B cell (primary cell): ENCODE results near the gene TESMIN. TPM values are rescaled to one million over a fixed set of nuclear protein-coding genes. Genes with fewer than 3 reads are reported as not detected.

ENCODE experiments used
- ATAC-seq: fragments of 200-7000 bp; cut with Tn5 transposase; one replicate; pipeline ENCODE4 v1.10.0; 2021; ENCODE audit warnings: low read depth, mild to moderate bottlenecking, moderate number of reproducible peaks, moderate library complexity
- CTCF ChIA-PET: fragments of 350-600 bp; sonication (Branson Sonifier 250); formaldehyde crosslinking; loops from one replicate; lab custom pipeline; 2021; ENCODE audit warnings: antibody characterized with exemption, inconsistent platforms; lab: Charles Lee
- POLR2A ChIA-PET: fragments of 350-600 bp; sonication (Branson Sonifier 250); formaldehyde crosslinking; loops from one replicate; lab custom pipeline; 2021; ENCODE audit warnings: antibody characterized with exemption; lab: Charles Lee
- DNase-seq: peaks from one replicate; pipeline ENCODE4 v3.0.0; 2013
- H2AFZ ChIP-seq: 2 replicates; pipeline ENCODE4 v1.6.1; 2012; ENCODE audit warnings: mild to moderate bottlenecking, low read depth, low read length; ENCODE audit not compliant: insufficient read depth, poor library complexity, severe bottlenecking
- H3K27ac ChIP-seq, 2 donors: 1 replicate in 1 of 2; 2 replicates in 1 of 2; pipeline ENCODE4 v1.5.1; 2012 to 2013; ENCODE audit warnings: low read length in 2 of 2, mild to moderate bottlenecking in 2 of 2, moderate library complexity in 1 of 2
- H3K27me3 ChIP-seq, 4 experiments: fragments of 200-600 bp in 1 of 4; sonication (generic) in 1 of 4; replicated peaks in 1 of 4; 1 replicate in 2 of 4; 2 replicates in 2 of 4; pipeline versions ENCODE4 v1.6.1 to v1.7.0; 2013 to 2016; ENCODE audit warnings: low read length in 3 of 4, mild to moderate bottlenecking in 2 of 4, mixed read lengths in 1 of 4, moderate library complexity in 1 of 4; ENCODE audit not compliant: insufficient read depth in 4 of 4, control insufficient read depth in 3 of 4; ENCODE audit errors: control extremely low read depth in 1 of 4
- H3K36me3 ChIP-seq, 2 experiments: replicated peaks in 1 of 2; 1 replicate in 1 of 2; 2 replicates in 1 of 2; pipeline versions ENCODE4 v1.6.1 to v1.7.1; 2013; ENCODE audit warnings: low read length in 1 of 2; ENCODE audit not compliant: insufficient read depth in 2 of 2, control insufficient read depth in 1 of 2; ENCODE audit errors: control extremely low read depth in 1 of 2, extremely low read depth in 1 of 2
- H3K4me1 ChIP-seq, 2 donors: fragments of 200-600 bp in 1 of 2; sonication (generic) in 1 of 2; 1 replicate in 1 of 2; 2 replicates in 1 of 2; pipeline versions ENCODE4 v1.5.1 to v1.6.1; 2013 to 2017; ENCODE audit warnings: low read length in 2 of 2; ENCODE audit not compliant: control insufficient read depth in 2 of 2, insufficient read depth in 2 of 2
- H3K4me2 ChIP-seq: replicated peaks from 2 replicates; pipeline ENCODE3; 2012; ENCODE audit warnings: mild to moderate bottlenecking, low read depth, low read length; ENCODE audit not compliant: poor library complexity, severe bottlenecking
- H3K4me3 ChIP-seq, 5 experiments: fragments of 200-600 bp in 1 of 5; sonication (generic) in 1 of 5; 1 replicate in 3 of 5; 2 replicates in 2 of 5; pipeline versions ENCODE4 v1.5.1 to v1.7.0; 2011 to 2016; ENCODE audit warnings: low read length in 4 of 5, mild to moderate bottlenecking in 4 of 5, low read depth in 2 of 5, control low read depth in 1 of 5, moderate library complexity in 1 of 5; ENCODE audit not compliant: insufficient read depth in 1 of 5; ENCODE audit errors: control extremely low read depth in 1 of 5, extremely low read depth in 1 of 5
- H3K79me2 ChIP-seq: fragments of 200-600 bp; sonication (generic); one replicate; pipeline ENCODE4 v1.6.0; 2016; ENCODE audit warnings: low read length; ENCODE audit not compliant: control insufficient read depth, insufficient read depth
- H3K9ac ChIP-seq: fragments of 200-600 bp; sonication (generic); 2 replicates; pipeline ENCODE4 v1.6.1; 2017; ENCODE audit warnings: mild to moderate bottlenecking, low read length, moderate library complexity
- H3K9me3 ChIP-seq, 3 donors: one replicate each; pipeline versions ENCODE4 v1.6.1 to v1.7.1; 2013; ENCODE audit warnings: low read length in 2 of 3; ENCODE audit not compliant: control insufficient read depth in 2 of 3, insufficient read depth in 1 of 3; ENCODE audit errors: control extremely low read depth in 1 of 3
- H4K20me1 ChIP-seq: 2 replicates; pipeline ENCODE4 v1.6.0; 2012; ENCODE audit warnings: mild to moderate bottlenecking, low read length; ENCODE audit not compliant: insufficient read depth, control insufficient read depth, poor library complexity, severe bottlenecking
- H3K27ac Mint-ChIP-seq: one replicate; pipeline ENCODE4 v1.8.0; 2021; ENCODE audit warnings: mixed read lengths
- H3K27me3 Mint-ChIP-seq: one replicate; pipeline ENCODE4 v1.8.0; 2021; ENCODE audit warnings: mixed read lengths
- H3K4me1 Mint-ChIP-seq: one replicate; pipeline ENCODE4 v1.8.0; 2021; ENCODE audit warnings: mixed read lengths
- H3K4me3 Mint-ChIP-seq: one replicate; pipeline ENCODE4 v1.8.0; 2021; ENCODE audit warnings: mixed read lengths
- H3K9me3 Mint-ChIP-seq: one replicate; pipeline ENCODE4 v1.8.0; 2022; ENCODE audit warnings: mixed read lengths; ENCODE audit not compliant: insufficient read depth
- CTCF ChIP-seq: fragments of 200-600 bp; IDR thresholded peaks from one replicate; pipeline ENCODE4 v1.8.0; 2022; ENCODE audit warnings: antibody characterized with exemption, mild to moderate bottlenecking
- EZH2 ChIP-seq: IDR thresholded peaks from 2 replicates; pipeline ENCODE4 v1.6.1; 2012; ENCODE audit warnings: borderline replicate concordance, low read depth, mild to moderate bottlenecking, moderate library complexity, low read length; ENCODE audit not compliant: insufficient read depth, poor library complexity, severe bottlenecking
- WGBS: methylation state at CpG from one replicate; pipeline ENCODE4 v1.1.5; 2013; ENCODE audit warnings: missing lambda C conversion rate; ENCODE audit not compliant: insufficient coverage; 5-methylcytosine and 5-hydroxymethylcytosine counted together
- intact Hi-C: fragments of 100-400 bp; cut with micrococcal nuclease; formaldehyde crosslinking; loops from one replicate; pipeline ENCODE4 v1.10.0; 2022
- polyA minus RNA-seq: library from RNA; depleted of rRNA, polyadenylated mRNA; stranded (reverse); fragments of >200 nt; gene quantifications from 2 replicates; pipeline ENCODE4 v1.2.3, GENCODE V29; 2012
- polyA plus RNA-seq: library from polyadenylated mRNA; depleted of rRNA; stranded (reverse); fragments of >200 nt; gene quantifications from 2 replicates; pipeline ENCODE4 v1.2.3, GENCODE V29; 2012
- total RNA-seq, 2 donors: library from RNA; stranded (reverse); fragments of 120-200 nt in 1 of 2; gene quantifications; 1 replicate in 1 of 2; 2 replicates in 1 of 2; pipeline versions ENCODE4 v1.2.3 to v1.2.4, GENCODE V29; 2013 to 2022

TESMIN gene
- total RNA-seq (4.3 and 4.6 TPM in 2 replicates), polyA plus RNA-seq (0.79 and 3.2 TPM in 2 replicates), polyA minus RNA-seq (0.50 and 2.5 TPM in 2 replicates)
- total RNA-seq (2013): 0.98 TPM

GRCh38 chr11:68751331-68751856 lies at the start of gene TESMIN:
TSS of gene TESMIN (minus strand) at chr11:68751520. CDS start at chr11:68750660, 860 bp downstream.
- H3K4me3 ChIP-seq: peak within 1 kb of the TSS in 3 of 5 experiments; percentile 53 to 68 (median 62)
- H2AFZ ChIP-seq: peak within 1 kb of the TSS; percentile 80
- H3K9ac ChIP-seq: peak within 1 kb of the TSS; percentile 62
- POLR2A ChIA-PET: no interaction called here
- 2% methylated on average over 42 of the region's 42 CpGs for WGBS
- peaks cover 3 to 11% of the 10 kb centered on the region in 2 donors for H3K4me1 ChIP-seq
- H4K20me1 ChIP-seq: no peaks in the 10 kb centered on the region
- no peaks in the 10 kb centered on the region for H3K27me3 Mint-ChIP-seq
- H3K27ac ChIP-seq: no peak within 1 kb of the TSS
- no peaks in the 10 kb centered on the region for H3K79me2 ChIP-seq
- H3K36me3 ChIP-seq: no peaks in the 10 kb centered on the region
- peaks cover 12% of the 10 kb centered on the region for H3K4me1 Mint-ChIP-seq
- peak within 1 kb of the TSS; percentile 83 for H3K4me3 Mint-ChIP-seq
- TF ChIP-seq CTCF (no peak), EZH2 (no peak)
- H3K4me2 ChIP-seq: peak within 1 kb of the TSS; percentile 96
- CTCF ChIA-PET: no interaction called here
- H3K27ac Mint-ChIP-seq: peak within 1 kb of the TSS; percentile 50
- H3K9me3 ChIP-seq: no peaks in the 10 kb centered on the region
- H3K27me3 ChIP-seq: no peaks in the 10 kb centered on the region
- H3K9me3 Mint-ChIP-seq: no peaks in the 10 kb centered on the region
- peak; percentile 100 for ATAC-seq
- DNase-seq: peak; percentile 91
- intact Hi-C loops: loop anchor here (1.0 to 10.0 kb wide), 3 partner anchors 88 to 1523 kb away; partner anchors contain the start of genes PPFIA1 and TPCN2

- TF ChIP-seq CTCF (peak; percentile 75), EZH2 (no peak)
- no peak overlapping the region for H3K4me3 Mint-ChIP-seq
- H3K27me3 ChIP-seq: no peaks in the 10 kb centered on the region
- H3K4me1 Mint-ChIP-seq: no peaks in the 10 kb centered on the region
- H3K9ac ChIP-seq: no peak overlapping the region
- H3K36me3 ChIP-seq: peaks cover 0 to 22% of the 10 kb centered on the region in 2 experiments
- POLR2A ChIA-PET: interaction anchor here (1.0 kb wide), 1 partner anchor 15 kb away, joined by 3 read pairs; no protein-coding TSS in a partner anchor
- 85% methylated on average over 23 of the region's 23 CpGs for WGBS
- H4K20me1 ChIP-seq: no peaks in the 10 kb centered on the region
- H2AFZ ChIP-seq: no peak overlapping the region
- no peaks in the 10 kb centered on the region for H3K9me3 Mint-ChIP-seq
- H3K27ac Mint-ChIP-seq: no peak overlapping the region
- H3K4me1 ChIP-seq: no peaks in the 10 kb centered on the region
- H3K4me2 ChIP-seq: no peak overlapping the region
- peak; percentile 51 for DNase-seq
- no peak overlapping the region for H3K27ac ChIP-seq
- ATAC-seq: no peak
- H3K4me3 ChIP-seq: no peak overlapping the region
- CTCF ChIA-PET: interaction anchor here (0.5 to 5.2 kb wide), 8 partner anchors 15 to 85 kb away, joined by 3 to 37 read pairs (median 3); partner anchors contain the start of gene CPT1A
- H3K27me3 Mint-ChIP-seq: no peaks in the 10 kb centered on the region
- H3K9me3 ChIP-seq: no peaks in the 10 kb centered on the region
- no peaks in the 10 kb centered on the region for H3K79me2 ChIP-seq
- intact Hi-C loops: no loop called here
Measured at GRCh38 chr11:68798221-68798813, 47.0 kb upstream of the TESMIN start.
